Vagina (tissue), 2 donors: ENCODE data around the gene FOXC2.

Experiments
- CTCF ChIP-seq, 3 experiments: fragments of 450-650 bp in 2 of 3; fragments of 200-600 bp in 1 of 3; sonication (generic) in 1 of 3; IDR thresholded peaks; one replicate each; pipeline ENCODE4 v1.5.1; 2017 to 2019; ENCODE audit warnings: antibody characterized with exemption in 3 of 3, mild to moderate bottlenecking in 2 of 3, moderate library complexity in 2 of 3
- POLR2A ChIP-seq, 2 donors: fragments of 450-650 bp; IDR thresholded peaks; one replicate each; pipeline ENCODE4 v1.6.1; 2017; ENCODE audit warnings: antibody characterized with exemption in 2 of 2, mild to moderate bottlenecking in 2 of 2, moderate library complexity in 2 of 2
- POLR2AphosphoS5 ChIP-seq, 2 donors: sonication (generic); formaldehyde crosslinking; IDR thresholded peaks; one replicate each; pipeline ENCODE4 v1.9.0; 2017; ENCODE audit warnings: antibody characterized with exemption in 2 of 2, mild to moderate bottlenecking in 2 of 2, low read depth in 1 of 2; ENCODE audit not compliant: insufficient read depth in 1 of 2

- TF ChIP-seq CTCF (IDR thresholded peaks at IDR 0.05) (no peak), POLR2A (IDR thresholded peaks at IDR 0.05) (no peak), POLR2AphosphoS5 (IDR thresholded peaks at IDR 0.05; ENCODE audit: insufficient read depth in 1 of 2, low read depth in 1 of 2) (no peak)
These were observed 40.9 kb upstream of the FOXC2 start for GRCh38 chr16:86525696-86526095.
